BJ (cell line): ENCODE measurements around the gene SND1. TPM values are rescaled to one million over a fixed set of nuclear protein-coding genes. Genes with fewer than 3 reads are reported as not detected.

Experiments
- CTCF ChIA-PET: fragments of 350-600 bp; formaldehyde crosslinking; extraction: SDS; loops from one replicate; lab custom pipeline; 2021; ENCODE audit warnings: antibody characterized with exemption, inconsistent platforms; lab: Yijun Ruan, JAX
- POLR2A ChIA-PET: fragments of 300-600 bp; sonication (Branson Sonifier 250); formaldehyde crosslinking; extraction: SDS; loops from one replicate; lab custom pipeline; 2021; ENCODE audit warnings: antibody characterized with exemption; lab: Charles Lee
- DNase-seq: peaks from one replicate; pipeline ENCODE4 v3.0.0-alpha.2; 2011; ENCODE audit warnings: low read depth
- H3K27me3 ChIP-seq: 2 replicates; pipeline ENCODE4 v1.6.0; 2011; ENCODE audit warnings: low read length; ENCODE audit not compliant: control insufficient read depth, insufficient read depth
- H3K36me3 ChIP-seq: 2 replicates; pipeline ENCODE4 v1.5.1; 2011; ENCODE audit warnings: low read length; ENCODE audit not compliant: control insufficient read depth, insufficient read depth
- H3K4me3 ChIP-seq: 2 replicates; pipeline ENCODE4 v1.5.1; 2011; ENCODE audit warnings: low read depth, mild to moderate bottlenecking, control low read depth, low read length
- CTCF ChIP-seq: IDR thresholded peaks from 2 replicates; pipeline ENCODE4 v1.5.1; 2011; ENCODE audit warnings: low read depth, mild to moderate bottlenecking, control low read depth, inconsistent platforms, low read length, moderate library complexity; ENCODE audit not compliant: insufficient read depth
- polyA plus RNA-seq: library from polyadenylated mRNA; depleted of rRNA; stranded (reverse); fragments of >200 nt; gene quantifications from 2 replicates; pipeline ENCODE4 v1.2.3, GENCODE V29; 2011

Gene SND1
- polyA plus RNA-seq, 1 experiment, result 203 TPM

GRCh38 chr7:127812540-127812939 is 160.5 kb downstream of the SND1 start:
- no peak for DNase-seq
- no peaks in the 10 kb centered on the region for H3K27me3 ChIP-seq
- no peak overlapping the region for H3K4me3 ChIP-seq
- ChIA-PET POLR2A (no interaction called here), CTCF (interaction anchor here (1.0 to 1.9 kb wide), 2 partner anchors 14 to 19 kb away, joined by 4 to 5 read pairs; no protein-coding TSS in a partner anchor)
- H3K36me3 ChIP-seq, result 0 out of 2 replicates have a peak, but pooled peaks cover 1% of the 10 kb centered on the region
- TF ChIP-seq CTCF, result no peak

- no peak for DNase-seq
- ChIA-PET POLR2A (no interaction called here), CTCF (interaction anchor here (1.9 kb wide), 1 partner anchor 13 kb away, joined by 5 read pairs; no protein-coding TSS in a partner anchor)
- no peak for TF ChIP-seq CTCF
- H3K27me3 ChIP-seq, result no peaks in the 10 kb centered on the region
- no peaks in the 10 kb centered on the region for H3K36me3 ChIP-seq
- no peak overlapping the region for H3K4me3 ChIP-seq
Measured at GRCh38 chr7:127813991-127814541, 162.1 kb downstream of the SND1 start.

- ChIA-PET POLR2A (no interaction called here), CTCF (interaction anchor here (1.1 to 1.2 kb wide), 2 partner anchors 23 to 394 kb away, joined by 3 read pairs; no protein-coding TSS in a partner anchor)
- TF ChIP-seq CTCF, result no peak
Measured at GRCh38 chr7:127815631-127816145, 163.7 kb downstream of the SND1 start.

GRCh38 chr7:127816354-127817190 is 164.6 kb downstream of the SND1 start:
- no peaks in the 10 kb centered on the region for H3K27me3 ChIP-seq
- DNase-seq, result no peak
- CTCF ChIA-PET, result interaction anchor here (1.1 to 1.2 kb wide), 2 partner anchors 24 to 393 kb away, joined by 3 read pairs; no protein-coding TSS in a partner anchor
- POLR2A ChIA-PET, result no interaction called here
- H3K4me3 ChIP-seq, result no peak overlapping the region
- TF ChIP-seq CTCF, result no peak
- no peaks in the 10 kb centered on the region for H3K36me3 ChIP-seq

More at GRCh38 chr7:127815631-127816145, 163.7 kb downstream of the SND1 start:
- H3K36me3 ChIP-seq, result no peaks in the 10 kb centered on the region
- DNase-seq, result no peak
- H3K4me3 ChIP-seq, result no peak overlapping the region
- H3K27me3 ChIP-seq, result no peaks in the 10 kb centered on the region

GRCh38 chr7:127817466-127817865 is 165.5 kb downstream of the SND1 start:
- Histone ChIP-seq H3K4me3 (no peak overlapping the region), H3K36me3 (no peaks in the 10 kb centered on the region), H3K27me3 (no peaks in the 10 kb centered on the region)
- no peak for DNase-seq
- TF ChIP-seq CTCF, result no peak
- ChIA-PET POLR2A (no interaction called here), CTCF (no interaction called here)
